Stimulated activated CD8-positive, alpha-beta memory T cell treated with anti-CD3 and anti-CD28 coated beads, Interleukin-7, amount 100 ng/mL, for 48 hours (primary cell): ENCODE data around the gene SAMD4A.

ENCODE experiments used
- DNase-seq, 2 donors: peaks; one replicate each; pipeline ENCODE4 v3.0.0-alpha.2; 2020; ENCODE audit warnings: low read depth in 1 of 2; ENCODE audit errors: extremely low read depth in 1 of 2

Gene SAMD4A

DNA sequence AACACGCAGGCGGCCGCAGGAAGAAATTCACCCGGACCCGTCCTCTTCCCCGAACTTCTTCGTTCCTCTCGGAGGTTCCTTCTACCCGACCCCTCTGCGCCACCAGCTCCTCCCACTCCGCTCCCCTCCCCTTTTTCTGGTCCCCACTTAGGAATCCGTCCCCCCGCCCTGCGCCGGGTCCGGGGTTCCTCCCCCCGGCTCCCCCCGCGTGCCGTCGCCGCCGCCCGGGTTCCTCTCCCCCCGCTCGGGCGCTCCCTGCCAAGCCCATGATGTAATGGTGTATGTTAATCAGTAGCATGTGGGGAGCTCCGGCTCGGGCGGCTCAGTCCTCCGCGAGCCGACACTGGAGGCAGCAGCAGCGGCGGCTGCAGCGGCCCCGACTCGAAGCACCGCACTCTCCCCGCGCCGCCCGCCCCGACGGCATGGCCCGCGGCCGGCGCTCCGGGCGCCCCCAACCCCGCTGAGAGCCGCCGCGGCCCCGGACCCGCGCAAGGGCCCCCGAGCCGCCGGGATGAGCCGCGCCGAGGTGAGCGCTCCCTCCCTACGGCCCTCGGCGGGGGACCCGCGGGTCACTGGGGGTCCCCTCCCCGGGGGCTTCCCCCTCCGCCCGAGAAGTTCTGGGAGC lies 1.0 kb upstream of the SAMD4A start:
- peak in 1 of 2 donors; percentile 60 for DNase-seq

DNA sequence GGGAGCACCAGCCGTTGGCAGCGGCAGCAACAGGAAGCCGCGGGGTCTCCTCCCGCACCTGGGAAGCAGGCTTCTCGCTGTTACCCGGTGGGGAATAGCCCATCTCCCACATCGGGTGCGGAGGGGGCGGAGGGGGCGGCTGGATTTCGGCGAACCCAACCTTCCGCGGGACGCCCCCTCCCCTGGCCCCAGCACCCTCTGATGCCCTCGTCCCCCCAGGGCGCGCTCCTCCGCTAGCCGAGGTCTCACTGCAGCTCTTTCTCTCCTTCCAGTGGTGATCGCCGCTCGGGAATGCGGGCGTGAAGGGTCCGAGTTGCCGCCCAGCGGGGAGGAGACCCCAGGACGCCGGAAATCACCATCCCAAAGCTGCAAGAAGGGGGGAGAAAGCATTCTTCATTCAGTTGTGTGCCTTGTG lies 303 bp downstream of the SAMD4A start:
- DNase-seq = no peak

DNA sequence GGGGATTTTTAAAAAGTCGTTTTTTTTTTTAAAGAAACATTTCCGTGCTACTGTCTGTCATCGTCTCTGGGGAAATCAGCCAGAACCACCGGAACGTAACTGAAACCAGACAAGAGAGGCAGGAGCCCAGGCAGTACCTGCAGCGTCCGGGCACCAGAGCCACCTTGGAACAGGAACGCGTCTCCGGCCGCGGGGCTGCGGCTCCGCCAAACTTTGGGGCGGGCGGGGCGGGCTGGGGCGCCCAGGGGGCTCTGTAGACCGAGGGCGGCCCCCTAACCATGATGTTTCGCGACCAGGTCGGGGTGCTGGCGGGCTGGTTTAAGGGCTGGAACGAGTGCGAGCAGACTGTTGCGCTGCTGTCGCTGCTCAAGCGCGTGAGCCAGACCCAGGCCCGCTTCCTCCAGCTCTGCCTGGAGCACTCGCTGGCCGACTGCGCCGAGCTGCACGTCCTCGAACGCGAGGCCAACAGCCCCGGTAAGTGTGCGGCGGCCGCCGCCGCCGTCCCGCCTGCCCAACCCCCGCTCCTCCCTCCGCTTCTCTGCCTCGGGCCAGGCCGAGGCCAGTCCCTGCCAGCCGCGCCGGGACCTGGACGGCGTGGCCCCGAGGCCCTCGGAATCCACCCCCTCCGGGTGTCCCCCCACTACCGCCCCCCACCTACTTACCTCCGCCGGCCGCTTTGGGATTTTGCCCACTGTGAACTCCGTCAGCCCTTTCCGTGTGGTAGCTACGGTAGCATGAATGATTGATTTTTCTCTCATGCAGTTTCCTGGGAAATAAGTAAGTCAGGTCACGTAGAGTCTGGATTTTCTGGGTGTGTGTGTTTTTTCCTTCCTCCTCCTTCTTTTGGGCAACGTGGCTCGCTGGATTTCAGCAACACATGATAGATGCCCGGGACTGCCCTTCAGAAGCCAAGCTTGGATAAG lies 972 bp downstream of the SAMD4A start:
- peak in 1 of 2 donors; percentile 13 for DNase-seq

DNA sequence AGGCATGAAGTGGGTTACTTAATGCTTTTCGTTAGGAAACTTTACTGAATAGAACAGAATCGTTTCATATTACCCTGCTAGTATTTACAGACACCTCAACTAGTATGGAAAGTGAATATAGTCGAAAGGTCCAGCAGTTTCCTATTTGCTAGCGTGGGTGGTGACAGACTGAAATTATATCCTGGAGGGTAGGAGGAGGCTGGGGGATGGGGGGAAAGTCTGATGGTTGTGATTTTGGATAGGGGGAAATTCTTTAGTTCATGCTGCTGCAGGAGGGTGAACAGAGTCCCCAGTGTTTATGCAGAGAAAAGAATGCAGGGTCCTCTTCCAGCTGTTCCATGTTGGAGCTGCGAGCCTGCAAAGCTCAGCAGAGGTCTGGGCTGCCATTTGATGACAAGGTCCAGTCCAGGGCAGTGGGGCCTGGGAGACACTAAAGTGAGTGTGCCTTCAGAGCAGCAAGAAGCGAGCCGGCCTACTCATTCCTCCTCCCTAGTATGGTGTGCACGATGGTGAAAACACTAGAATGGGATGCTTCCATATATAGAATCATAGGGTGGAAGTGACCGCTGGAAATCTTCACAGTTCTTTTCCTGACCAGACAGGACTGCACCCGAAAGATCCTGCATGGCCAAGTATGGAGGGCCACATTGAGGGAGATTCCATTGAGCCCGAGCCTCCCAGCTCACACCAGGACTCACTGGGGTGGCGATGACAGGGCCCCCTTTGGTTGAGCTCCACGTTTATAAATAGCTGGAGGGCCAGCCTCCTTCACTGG lies 2.1 kb downstream of the SAMD4A start:
- no peak for DNase-seq

DNA sequence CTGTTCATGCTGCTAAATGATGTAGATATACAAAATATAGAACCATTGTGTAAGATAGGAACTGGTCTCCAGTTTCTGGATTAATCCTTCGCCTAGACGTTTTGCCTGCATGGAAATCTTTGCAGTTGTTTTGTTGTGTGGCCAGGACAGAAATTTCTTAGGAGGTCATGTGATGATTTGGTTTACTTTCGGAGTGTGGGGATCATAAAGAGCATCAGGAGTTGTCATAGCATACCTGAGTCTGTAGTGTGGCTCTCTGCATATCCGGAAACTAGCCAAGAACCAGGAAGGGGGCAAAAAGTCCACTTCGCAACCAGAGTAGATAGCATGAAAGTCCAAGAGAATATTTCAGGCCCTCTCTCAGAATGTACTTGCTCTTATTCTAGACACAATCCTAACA lies 3.1 kb downstream of the SAMD4A start:
- no peak for DNase-seq

DNA sequence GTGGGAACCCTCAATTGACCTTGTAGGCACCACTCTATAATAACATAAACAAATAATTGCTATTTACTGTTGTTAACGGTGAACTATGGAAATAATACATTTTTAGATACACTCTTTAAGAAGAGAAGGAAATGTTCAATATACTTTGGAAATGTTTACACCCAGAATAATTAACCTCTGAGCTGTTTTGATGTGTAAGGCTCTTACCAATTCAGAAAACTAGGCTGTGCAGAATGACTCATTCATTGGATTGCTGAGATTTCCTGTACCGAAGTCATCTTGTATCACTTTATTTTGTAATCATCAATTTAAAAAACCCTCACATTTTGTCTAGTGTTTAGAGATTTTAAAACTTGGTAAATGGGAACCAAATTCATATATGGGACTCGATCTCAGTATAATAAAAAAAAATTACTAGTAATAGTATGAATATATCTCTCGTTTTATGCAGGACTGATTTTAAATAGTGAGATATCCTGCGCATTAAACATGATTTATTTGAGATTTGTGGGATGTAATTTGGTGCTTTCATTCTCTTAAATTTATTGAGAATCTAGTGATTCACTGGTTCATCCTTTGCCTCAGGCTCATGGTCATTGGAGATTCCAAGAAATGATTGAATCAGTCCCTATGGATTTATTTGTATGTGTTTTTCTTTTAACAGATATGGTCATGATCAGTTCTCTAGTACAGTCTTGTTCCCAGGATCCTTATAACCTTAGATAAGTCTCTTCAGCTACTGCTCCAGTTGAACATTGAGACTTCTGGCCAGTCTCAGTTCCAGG lies 3.9 kb downstream of the SAMD4A start:
- DNase-seq = no peak

DNA sequence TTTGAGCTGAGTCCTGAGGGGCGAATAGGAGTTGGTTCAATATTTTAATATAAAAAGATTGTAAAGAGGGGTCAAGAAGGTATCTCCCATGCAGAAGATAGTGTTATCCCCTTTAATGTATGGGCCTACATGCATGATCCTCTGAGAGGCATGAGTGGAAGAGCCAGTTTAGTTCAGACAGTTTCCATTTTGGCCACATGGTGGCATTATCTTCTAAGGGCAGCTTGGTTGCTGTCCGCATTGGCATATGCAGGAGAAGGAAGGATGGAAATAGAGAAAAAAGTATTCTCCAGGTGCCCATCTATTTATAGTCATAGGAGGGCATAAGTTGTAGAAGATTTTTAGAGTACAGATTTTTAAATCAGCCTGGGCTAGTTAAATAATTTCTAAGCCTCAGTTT lies 5.4 kb downstream of the SAMD4A start:
- DNase-seq = no peak

DNA sequence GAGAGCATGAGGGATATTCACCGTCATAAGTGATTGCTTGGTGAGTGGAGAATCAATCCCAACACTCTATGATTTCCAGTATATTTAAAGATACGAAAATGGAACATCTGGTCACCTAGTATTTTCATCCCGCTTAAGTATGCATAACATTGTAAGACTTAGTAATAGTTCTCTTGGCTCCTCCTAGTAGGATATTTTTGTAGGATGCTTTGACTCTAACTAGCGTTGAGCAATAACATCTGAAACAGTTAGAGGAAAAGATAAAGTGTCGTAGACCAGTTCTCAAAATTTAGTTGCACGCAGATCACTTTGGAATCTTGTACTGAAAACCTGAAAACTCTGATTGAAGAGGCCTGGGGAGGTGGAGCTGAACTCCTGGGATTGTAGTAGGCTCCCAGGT lies 7.6 kb downstream of the SAMD4A start:
- DNase-seq = no peak

DNA sequence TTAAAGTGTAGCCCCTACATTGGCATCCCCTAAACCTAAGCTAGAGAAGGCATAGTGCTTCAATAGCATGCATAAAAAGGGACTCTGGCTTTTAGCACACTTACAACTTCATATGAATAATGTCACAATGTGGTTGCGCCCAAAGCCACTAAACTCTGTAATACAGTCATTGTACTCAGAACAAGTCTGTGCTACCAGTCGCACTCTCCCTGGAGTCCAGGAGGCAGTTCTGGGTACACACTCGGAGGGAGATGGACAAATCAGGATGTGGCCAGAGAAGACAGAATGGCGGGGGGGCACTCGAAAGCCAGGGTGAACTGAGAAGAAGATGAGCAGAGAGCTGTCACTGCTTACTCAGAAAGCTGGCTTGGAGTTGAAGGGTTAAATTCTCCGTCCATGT lies 10.6 kb downstream of the SAMD4A start:
- no peak for DNase-seq

DNA sequence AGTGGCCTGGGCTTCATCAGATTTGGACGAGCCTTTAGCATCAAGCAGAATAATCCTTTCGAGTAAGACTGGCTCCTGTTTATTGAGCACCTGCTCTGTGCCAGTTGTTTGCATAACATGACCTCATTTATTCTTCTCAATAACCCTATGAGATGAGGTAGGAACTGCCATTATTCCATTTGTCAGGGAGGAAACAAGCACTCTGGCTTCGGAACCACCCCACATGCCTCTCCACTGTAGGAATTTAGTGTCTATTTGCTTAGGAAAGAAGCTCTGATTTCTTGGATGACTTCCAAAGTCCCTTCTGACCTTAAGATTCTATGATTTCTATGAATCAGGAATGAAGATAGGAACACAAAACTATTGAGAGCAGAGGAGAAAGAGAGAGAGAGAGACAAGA lies 11.0 kb downstream of the SAMD4A start:
- DNase-seq = no peak

DNA sequence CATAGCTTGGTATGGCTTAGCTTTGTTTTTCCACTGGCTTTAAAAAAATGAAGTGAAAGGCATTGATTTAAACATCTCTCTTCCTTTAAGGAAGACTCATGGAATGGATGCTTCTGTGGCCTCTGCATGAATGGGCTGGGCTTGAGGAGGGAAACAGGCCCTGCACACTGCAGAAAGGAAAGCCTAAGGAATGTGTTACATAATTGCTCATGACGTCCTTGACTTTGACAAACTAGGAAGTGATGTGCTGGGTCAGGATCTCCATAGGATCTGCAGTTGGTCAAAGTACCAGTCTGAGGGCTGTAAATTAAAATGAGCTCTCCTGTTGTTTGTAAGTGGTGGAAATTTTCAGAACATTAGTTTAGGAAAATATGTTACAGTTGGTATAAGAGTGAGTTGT lies 12.7 kb downstream of the SAMD4A start:
- DNase-seq = no peak

DNA sequence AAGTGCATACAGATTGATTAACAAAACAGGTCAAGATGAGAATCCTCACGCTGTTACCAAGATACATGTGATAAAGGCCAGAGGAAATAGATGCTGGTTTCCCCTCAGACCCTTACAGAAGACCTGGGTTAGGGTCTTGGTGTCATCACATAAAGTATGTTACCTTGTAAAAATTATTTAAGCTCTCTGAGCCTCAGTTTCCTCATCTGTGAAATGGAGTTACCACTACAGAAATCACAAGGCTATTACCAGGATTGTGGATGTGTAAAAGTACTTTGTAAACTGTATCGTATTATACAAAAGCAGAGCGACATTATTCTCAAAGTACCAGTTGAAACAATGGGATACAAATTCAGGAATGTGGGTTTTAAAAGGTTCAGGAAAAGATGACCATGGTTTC lies 14.0 kb downstream of the SAMD4A start:
- DNase-seq = no peak

DNA sequence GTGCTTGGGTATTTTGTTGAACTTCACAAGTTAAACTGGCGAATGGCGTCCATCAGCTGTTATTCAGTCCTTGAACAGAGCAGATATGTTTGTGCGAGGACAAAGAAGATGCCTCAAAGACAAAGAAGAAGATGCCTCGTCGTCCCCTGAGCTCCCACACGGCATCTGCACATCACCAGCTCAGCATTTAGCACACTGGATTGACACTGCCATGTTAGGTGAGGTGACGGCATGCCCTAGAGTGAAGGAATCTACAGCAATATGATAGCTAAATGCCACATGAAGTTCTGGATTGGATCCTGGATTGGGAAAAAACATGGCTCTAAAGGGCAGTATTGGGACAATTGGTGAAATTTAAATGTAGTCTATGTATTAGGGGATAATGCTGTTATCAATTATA lies 15.4 kb downstream of the SAMD4A start:
- no peak for DNase-seq

DNA sequence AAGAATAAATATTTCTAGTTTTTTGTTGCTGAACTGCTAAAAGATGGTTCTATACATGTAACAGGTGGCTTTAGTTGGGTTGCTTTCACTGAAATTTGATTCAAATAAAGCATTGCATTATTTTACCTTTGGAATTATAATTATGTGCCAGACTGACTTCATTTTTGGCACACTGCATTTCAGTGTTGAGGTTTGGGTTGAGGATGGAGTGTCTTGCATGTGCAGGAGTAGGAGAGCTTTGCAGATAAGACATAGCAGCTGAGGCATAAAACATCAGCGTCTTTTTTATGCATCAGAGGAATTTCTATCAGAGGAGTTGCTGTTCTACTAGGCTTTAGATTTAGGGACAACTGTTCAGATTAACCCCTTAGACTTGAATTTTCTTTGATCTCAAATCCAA lies 17.2 kb downstream of the SAMD4A start:
- no peak for DNase-seq

DNA sequence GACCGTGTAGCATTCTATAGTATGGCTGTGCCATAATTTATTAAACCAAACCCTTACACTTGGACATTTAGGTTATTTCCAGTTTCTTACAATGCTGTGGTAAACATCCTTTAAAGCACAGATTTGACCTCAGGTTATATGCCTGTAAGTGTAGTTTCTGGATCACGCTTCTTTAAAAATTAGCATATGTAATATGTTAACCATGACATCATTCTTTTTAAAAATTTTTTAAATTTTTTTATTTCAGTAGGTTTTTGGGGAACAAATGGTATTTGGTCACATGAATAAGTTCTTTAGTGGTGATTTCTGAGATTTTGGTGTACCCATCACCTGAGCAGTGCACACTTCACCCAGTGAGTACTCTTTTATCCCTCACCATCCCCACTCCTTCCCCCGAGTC lies 18.3 kb downstream of the SAMD4A start:
- DNase-seq = no peak

DNA sequence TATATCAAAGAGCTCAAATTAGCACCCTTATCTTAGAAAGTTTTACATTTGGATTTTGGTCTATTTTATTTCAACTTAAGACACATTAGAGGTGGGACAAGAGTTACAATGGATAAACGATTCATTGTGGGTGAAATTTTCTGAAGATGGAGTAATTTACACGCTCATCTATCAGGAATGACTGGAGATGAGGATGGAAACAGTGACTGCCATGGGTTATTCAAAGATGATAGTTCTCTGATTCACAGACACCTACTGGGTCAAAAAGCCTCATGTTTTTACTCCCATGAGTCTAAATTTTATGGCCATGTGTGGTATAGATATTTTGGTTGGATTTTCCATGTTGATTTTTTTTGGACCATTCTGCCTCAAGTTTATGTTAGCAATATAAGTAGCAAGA lies 22.1 kb downstream of the SAMD4A start:
- no peak for DNase-seq

DNA sequence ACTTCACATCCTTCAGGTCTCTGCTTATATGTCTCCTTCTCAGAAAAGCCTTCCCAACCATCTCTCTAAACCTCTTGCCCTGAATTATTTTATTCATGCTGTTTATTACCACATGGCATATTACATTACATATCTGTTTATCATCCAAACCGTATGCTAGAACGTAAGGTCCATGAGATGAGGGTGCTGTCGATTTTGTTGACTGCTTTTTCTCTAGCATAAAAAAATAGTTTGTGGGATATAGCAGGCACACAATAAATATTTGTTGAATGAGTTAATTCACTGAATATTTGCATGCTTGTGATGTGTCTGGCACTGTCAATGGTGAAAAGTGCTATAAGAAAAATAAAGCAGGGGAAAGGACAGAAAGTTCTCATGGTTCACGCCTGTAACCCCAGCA lies 22.9 kb downstream of the SAMD4A start:
- DNase-seq = no peak

DNA sequence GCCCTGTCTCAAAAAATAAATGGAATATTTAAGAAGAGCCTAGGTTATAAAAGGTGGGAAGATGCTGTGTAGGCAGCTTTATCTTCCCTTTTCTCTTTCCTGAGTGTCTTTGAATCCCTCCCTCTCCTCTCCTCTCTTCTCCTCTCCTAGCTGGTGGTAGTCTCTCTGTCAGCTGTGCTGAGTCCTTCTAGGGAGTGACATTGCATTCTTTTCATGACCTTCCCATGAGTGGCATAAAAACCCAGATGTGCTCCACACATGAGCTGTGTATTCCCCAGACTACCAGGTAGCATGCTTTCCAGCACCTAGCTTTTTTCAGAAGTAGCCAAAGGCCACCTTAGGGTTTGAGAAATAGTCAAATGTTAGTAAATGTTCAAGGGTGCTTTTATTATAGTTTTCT lies 23.6 kb downstream of the SAMD4A start:
- no peak for DNase-seq

DNA sequence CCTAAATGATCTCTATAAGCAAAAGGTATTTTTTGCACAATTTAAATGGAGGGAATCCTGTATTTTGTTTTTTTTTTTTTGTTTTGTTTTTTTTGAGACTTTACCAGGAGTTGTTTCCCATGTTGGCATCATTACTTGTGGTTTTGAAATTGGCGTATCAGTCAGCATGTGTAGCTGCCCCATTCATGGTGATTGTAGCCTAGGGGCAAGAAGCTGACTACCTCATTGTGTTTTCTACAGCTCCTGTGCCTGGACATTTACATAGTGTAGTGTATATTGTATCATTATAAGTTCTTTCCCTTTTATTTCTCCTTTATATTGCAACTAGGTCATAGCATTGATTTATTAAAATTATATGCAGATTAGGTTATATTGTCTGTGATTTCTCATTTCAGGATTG lies 24.5 kb downstream of the SAMD4A start:
- no peak for DNase-seq

DNA sequence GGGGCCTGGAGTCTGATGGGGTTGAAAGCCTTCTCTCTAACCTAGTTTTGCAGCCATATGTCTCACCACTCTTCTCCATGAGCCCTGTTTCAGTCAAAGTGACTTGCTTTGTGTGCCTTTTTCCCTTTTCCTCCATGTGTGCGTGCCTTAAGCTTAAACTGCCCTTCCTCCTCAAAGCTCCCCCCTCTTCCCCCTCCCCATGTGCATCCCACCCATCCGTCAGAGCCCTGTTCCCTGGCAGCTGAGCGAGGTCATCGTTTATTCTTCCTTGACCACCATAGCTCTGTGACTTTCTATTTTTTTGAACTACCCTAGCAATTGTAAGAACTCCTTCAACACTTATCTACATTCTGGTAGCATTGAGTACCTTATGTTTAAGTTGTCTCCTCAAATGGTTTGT lies 24.9 kb downstream of the SAMD4A start:
- DNase-seq = no peak

DNA sequence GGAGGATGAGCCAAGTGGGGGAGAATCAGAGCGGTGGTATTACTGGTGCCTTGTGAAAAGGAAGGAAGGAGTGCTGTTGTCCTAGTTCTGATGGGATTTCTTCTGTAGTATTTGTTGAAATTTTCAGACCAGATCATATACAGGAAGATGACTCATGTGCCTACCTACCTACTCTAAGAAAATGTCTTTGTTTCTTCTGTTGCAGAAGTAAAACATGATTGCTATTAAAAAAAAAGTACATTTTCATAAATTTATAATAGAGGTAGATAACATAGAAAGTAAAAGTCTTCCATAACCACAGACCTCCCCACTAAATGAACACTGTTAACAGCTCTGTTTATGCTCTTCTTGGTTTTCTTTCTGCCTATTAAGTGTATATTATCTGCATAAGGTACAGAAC lies 26.9 kb downstream of the SAMD4A start:
- no peak for DNase-seq
